ENCODE measurements around the gene STAT4. TPM values are rescaled to one million over a fixed set of nuclear protein-coding genes. Genes with fewer than 3 reads are reported as not detected.

STAT4 gene
- total and polyA plus RNA-seq, 2 experiments from 2014 or later, result 0.31 to 0.45 TPM

- no peak for TF ChIP-seq CTCF (IDR thresholded peaks at IDR 0.05; ENCODE audit: low read depth, low read length)
- Histone ChIP-seq H3K27me3 (no peaks in the 10 kb centered on the region), H3K27ac (no peak overlapping the region), H3K4me1 (ENCODE audit: low read depth) (no peaks in the 10 kb centered on the region), H3K4me3 (no peak overlapping the region), H3K9me3 (ENCODE audit: low read depth) (no peaks in the 10 kb centered on the region), H3K36me3 (no peaks in the 10 kb centered on the region)
- no peak for DNase-seq (ENCODE audit: low read depth in 1 of 2, low spot score in 1 of 2)
These were observed 33.7 kb upstream of the STAT4 start for GRCh38 chr2:191184457-191184856.

DNA sequence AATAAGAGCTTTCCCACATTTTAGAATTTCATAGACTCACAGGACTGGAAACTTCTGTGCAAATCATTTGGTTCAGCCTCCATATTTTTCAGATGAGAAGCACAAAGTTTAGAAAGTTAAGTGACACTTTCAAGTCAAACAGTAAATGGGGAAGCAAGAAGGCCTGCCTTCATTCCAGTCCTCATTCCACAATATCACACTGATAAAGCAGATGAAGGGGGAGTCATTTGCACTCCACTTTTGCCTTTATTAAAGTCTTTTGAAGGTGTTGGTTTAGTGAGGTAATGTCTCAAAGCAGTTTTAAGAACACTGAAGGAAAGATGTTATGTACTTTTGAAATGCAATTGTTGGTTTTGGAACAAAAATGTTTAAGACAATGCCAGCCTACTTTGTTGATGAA lies 32.7 kb upstream of the STAT4 start:
- DNase-seq (ENCODE audit: low read depth in 1 of 2, low spot score in 1 of 2), result no peak
- H3K4me1 ChIP-seq (ENCODE audit: low read depth), result no peaks in the 10 kb centered on the region
- H3K4me3 ChIP-seq, result no peak overlapping the region
- H3K36me3 ChIP-seq, result no peaks in the 10 kb centered on the region
- H3K9me3 ChIP-seq (ENCODE audit: low read depth), result no peaks in the 10 kb centered on the region
- H3K27me3 ChIP-seq, result no peaks in the 10 kb centered on the region
- H3K27ac ChIP-seq, result no peak overlapping the region
- no peak for TF ChIP-seq CTCF (IDR thresholded peaks at IDR 0.05; ENCODE audit: low read depth, low read length)

DNA sequence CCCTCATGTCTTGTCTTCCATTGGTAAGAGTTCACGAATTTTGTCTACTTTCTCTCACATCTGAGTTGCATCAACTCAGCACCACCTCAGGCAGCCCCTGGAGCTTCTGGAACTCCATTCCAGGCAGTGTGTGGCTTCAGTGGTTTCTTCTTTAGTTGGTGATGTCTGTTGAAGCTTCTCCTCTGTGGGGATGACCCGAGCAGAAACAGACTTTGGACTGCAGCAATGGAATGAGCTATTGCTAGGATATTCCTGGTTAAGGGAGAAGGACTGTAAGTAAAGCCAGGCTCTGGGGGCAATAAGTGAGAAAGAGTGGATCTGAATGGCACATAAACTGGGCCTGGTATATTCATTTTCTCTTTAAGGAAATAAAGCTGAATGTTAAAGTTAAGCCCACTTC lies 32.3 kb upstream of the STAT4 start:
- Histone ChIP-seq H3K9me3 (ENCODE audit: low read depth) (no peaks in the 10 kb centered on the region), H3K4me3 (no peak overlapping the region), H3K36me3 (no peaks in the 10 kb centered on the region), H3K27me3 (no peaks in the 10 kb centered on the region), H3K4me1 (ENCODE audit: low read depth) (no peaks in the 10 kb centered on the region), H3K27ac (no peak overlapping the region)
- TF ChIP-seq CTCF (IDR thresholded peaks at IDR 0.05; ENCODE audit: low read depth, low read length), result no peak
- no peak for DNase-seq (ENCODE audit: low read depth in 1 of 2, low spot score in 1 of 2)

DNA sequence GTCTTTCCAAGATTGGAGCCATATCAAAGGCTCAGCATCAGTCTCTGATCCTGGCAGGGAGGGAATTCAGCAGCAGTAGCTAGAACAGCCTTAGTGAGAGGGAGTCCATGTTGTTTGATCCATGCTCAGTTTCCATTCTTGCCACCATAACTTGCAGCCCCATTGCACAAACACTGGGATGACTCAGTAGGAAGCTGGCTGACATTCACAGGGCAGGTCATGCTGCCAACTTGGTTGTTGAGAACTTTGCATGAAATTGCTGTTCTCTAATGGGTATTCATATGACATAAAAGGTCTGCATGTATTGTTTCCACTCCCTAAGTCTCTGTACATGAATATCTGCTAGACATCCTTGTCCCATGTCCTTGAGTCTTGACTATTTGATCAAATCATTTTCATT lies 29.9 kb upstream of the STAT4 start:
- TF ChIP-seq CTCF (IDR thresholded peaks at IDR 0.05; ENCODE audit: low read depth, low read length), result no peak
- no peak overlapping the region for H3K4me3 ChIP-seq
- H3K27me3 ChIP-seq, result no peaks in the 10 kb centered on the region
- no peaks in the 10 kb centered on the region for H3K9me3 ChIP-seq (ENCODE audit: low read depth)
- DNase-seq (ENCODE audit: low read depth in 1 of 2, low spot score in 1 of 2), result peak in 1 of 2 donors; percentile 60
- no peaks in the 10 kb centered on the region for H3K36me3 ChIP-seq
- H3K27ac ChIP-seq, result no peak overlapping the region
- no peaks in the 10 kb centered on the region for H3K4me1 ChIP-seq (ENCODE audit: low read depth)

- H3K36me3 ChIP-seq, result no peaks in the 10 kb centered on the region
- no peak for TF ChIP-seq CTCF (IDR thresholded peaks at IDR 0.05; ENCODE audit: low read depth, low read length)
- H3K4me1 ChIP-seq (ENCODE audit: low read depth), result no peaks in the 10 kb centered on the region
- H3K27ac ChIP-seq, result no peak overlapping the region
- H3K27me3 ChIP-seq, result no peaks in the 10 kb centered on the region
- H3K4me3 ChIP-seq, result no peak overlapping the region
- no peak for DNase-seq (ENCODE audit: low read depth in 1 of 2, low spot score in 1 of 2)
- no peaks in the 10 kb centered on the region for H3K9me3 ChIP-seq (ENCODE audit: low read depth)
These were observed 29.5 kb upstream of the STAT4 start for GRCh38 chr2:191180276-191180675.
